Uterus (tissue), 4 donors: Measurements from ENCODE around the gene VAV3. TPM values are rescaled to one million over a fixed set of nuclear protein-coding genes. Genes with fewer than 3 reads are reported as not detected.

ENCODE experiments used
- DNase-seq, 2 donors: peaks; one replicate each; pipeline ENCODE4 v3.0.0-alpha.2; 2019 to 2020
- H3K27ac ChIP-seq, 2 donors: fragments of 200-600 bp; sonication (generic); 1 replicate in 1 of 2; 2 replicates in 1 of 2; pipeline ENCODE4 v1.5.1; 2016 to 2018
- H3K27me3 ChIP-seq, 2 donors: fragments of 200-600 bp; sonication (generic); one replicate each; pipeline ENCODE4 v1.5.1; 2018 to 2019; ENCODE audit warnings: control low read depth in 1 of 2
- H3K36me3 ChIP-seq, 2 donors: fragments of 200-600 bp; sonication (generic); one replicate each; pipeline ENCODE4 v1.5.1; 2019; ENCODE audit warnings: control low read depth in 1 of 2
- H3K4me1 ChIP-seq, 2 donors: fragments of 200-600 bp; sonication (generic); one replicate each; pipeline ENCODE4 v1.5.1; 2018 to 2019; ENCODE audit warnings: control low read depth in 1 of 2
- H3K4me3 ChIP-seq, 2 donors: fragments of 200-600 bp; sonication (generic); 1 replicate in 1 of 2; 2 replicates in 1 of 2; pipeline ENCODE4 v1.5.1; 2018 to 2019; ENCODE audit warnings: mild to moderate bottlenecking in 1 of 2
- H3K9me3 ChIP-seq, 2 donors: fragments of 200-600 bp; sonication (generic); one replicate each; pipeline ENCODE4 v1.5.1; 2019; ENCODE audit warnings: control low read depth in 1 of 2
- CTCF ChIP-seq, 4 experiments: fragments of 200-600 bp in 2 of 4; fragments of 450-650 bp in 2 of 4; sonication (generic) in 2 of 4; IDR thresholded peaks; one replicate each; pipeline ENCODE4 v1.5.1; 2016 to 2019; ENCODE audit warnings: antibody characterized with exemption in 4 of 4, mild to moderate bottlenecking in 2 of 4, moderate library complexity in 1 of 4
- POLR2A ChIP-seq, 2 donors: fragments of 450-650 bp; IDR thresholded peaks; one replicate each; pipeline ENCODE4 v1.6.1; 2016; ENCODE audit warnings: antibody characterized with exemption in 2 of 2, mild to moderate bottlenecking in 1 of 2, moderate library complexity in 1 of 2
- intact Hi-C: fragments of 100-400 bp; cut with DNase I; formaldehyde crosslinking; loops from one replicate; pipeline ENCODE4 v1.15.1; 2023; ENCODE audit warnings: low total_unique reads
- total RNA-seq, 4 donors: library from RNA; depleted of rRNA in 3 of 4; stranded (reverse); fragments of >200 nt in 3 of 4; gene quantifications; one replicate each; pipeline versions ENCODE4 v1.1.0 to v1.2.4, GENCODE V29; 2014 to 2023
- donor health status: DM: yes; HTN: yes; CAD: no.

The VAV3 gene
- total RNA-seq, 4 donors from 2014 or later = 0.88 to 22.5 (median 8.6) TPM

DNA sequence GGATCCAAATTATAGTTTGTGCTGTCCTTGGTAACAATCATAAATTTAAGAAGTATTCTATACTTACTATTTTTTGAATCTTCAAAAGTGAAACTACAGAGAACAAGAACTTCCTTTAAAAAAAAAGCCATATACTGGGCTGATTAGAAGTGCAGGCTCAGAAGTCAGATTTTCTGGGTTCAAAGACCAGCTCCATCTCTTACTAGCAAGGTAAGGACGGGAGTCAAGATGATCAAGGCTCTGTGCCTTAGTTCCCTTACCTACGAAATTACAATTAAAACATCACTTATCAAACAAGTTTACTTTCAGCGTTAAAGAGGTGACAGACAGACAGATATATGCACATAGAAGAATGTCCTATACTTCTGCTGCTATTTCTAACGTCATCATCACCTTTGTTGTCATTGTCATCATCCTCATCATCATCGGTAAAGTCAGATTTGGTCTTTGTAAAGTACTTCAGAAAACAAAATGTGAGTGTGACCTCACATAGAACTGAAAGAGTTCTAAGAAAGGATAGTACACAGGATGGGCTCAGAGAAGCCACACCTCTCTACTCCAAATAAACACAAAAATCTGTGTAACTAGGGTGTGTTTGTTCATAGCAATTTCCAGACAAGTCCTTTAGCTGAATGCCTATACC lies 178.7 kb downstream of the VAV3 start:
- Histone ChIP-seq H3K4me3 (no peak overlapping the region), H3K9me3 (no peaks in the 10 kb centered on the region), H3K27ac (no peak overlapping the region), H3K27me3 (no peaks in the 10 kb centered on the region), H3K4me1 (no peaks in the 10 kb centered on the region), H3K36me3 (no peaks in the 10 kb centered on the region)
- intact Hi-C loops = loop anchor here (10.0 kb wide), 1 partner anchor 338 kb away; no protein-coding TSS in a partner anchor
- DNase-seq = no peak
- no peak for TF ChIP-seq POLR2A (IDR thresholded peaks at IDR 0.05)
- TF ChIP-seq CTCF (IDR thresholded peaks at IDR 0.05) = no peak

GRCh38 chr1:107785496-107786202 lies 179.3 kb downstream of the VAV3 start:
- no peak for DNase-seq
- no peak for TF ChIP-seq POLR2A (IDR thresholded peaks at IDR 0.05)
- TF ChIP-seq CTCF (IDR thresholded peaks at IDR 0.05) = no peak
- Histone ChIP-seq H3K9me3 (no peaks in the 10 kb centered on the region), H3K36me3 (no peaks in the 10 kb centered on the region), H3K4me3 (no peak overlapping the region), H3K27me3 (no peaks in the 10 kb centered on the region), H3K4me1 (no peaks in the 10 kb centered on the region), H3K27ac (no peak overlapping the region)
- intact Hi-C loops = loop anchor here (10.0 kb wide), 1 partner anchor 339 kb away; no protein-coding TSS in a partner anchor

GRCh38 chr1:107782217-107782845 lies 182.6 kb downstream of the VAV3 start:
- no peaks in the 10 kb centered on the region for H3K36me3 ChIP-seq

DNA sequence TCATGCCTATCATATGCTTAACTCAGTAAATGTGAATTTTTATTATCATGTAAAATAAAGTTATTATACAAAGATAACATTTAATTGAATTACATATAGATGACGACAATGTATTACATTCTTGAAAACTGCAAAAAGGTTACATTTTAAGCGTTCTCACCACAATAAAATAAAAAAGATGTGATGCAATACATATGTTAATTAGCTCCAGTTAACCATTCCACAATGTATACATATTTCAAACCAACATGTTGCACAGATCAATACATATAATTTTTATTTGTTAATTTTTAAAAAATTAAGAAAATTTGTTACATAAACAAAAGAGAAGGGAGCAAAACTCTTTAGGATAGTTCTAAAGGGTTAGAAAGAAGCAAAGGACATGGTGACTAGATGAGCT lies 183.7 kb downstream of the VAV3 start:
- Histone ChIP-seq H3K4me3 (no peak overlapping the region), H3K4me1 (no peaks in the 10 kb centered on the region), H3K9me3 (no peaks in the 10 kb centered on the region), H3K27me3 (no peaks in the 10 kb centered on the region), H3K36me3 (no peaks in the 10 kb centered on the region), H3K27ac (no peak overlapping the region)
- DNase-seq = no peak
- intact Hi-C loops = loop anchor here (10.0 kb wide), 1 partner anchor 344 kb away; no protein-coding TSS in a partner anchor
- TF ChIP-seq POLR2A (IDR thresholded peaks at IDR 0.05) (no peak), CTCF (IDR thresholded peaks at IDR 0.05) (no peak)

More at GRCh38 chr1:107782217-107782845, 182.6 kb downstream of the VAV3 start:
- TF ChIP-seq POLR2A (IDR thresholded peaks at IDR 0.05) (no peak), CTCF (IDR thresholded peaks at IDR 0.05) (peak; percentile 48 to 70 (median 57))
- H3K9me3 ChIP-seq = no peaks in the 10 kb centered on the region
- H3K4me1 ChIP-seq = no peaks in the 10 kb centered on the region
- intact Hi-C loops = loop anchor here (10.0 kb wide), 1 partner anchor 342 kb away; no protein-coding TSS in a partner anchor
- H3K27me3 ChIP-seq = no peaks in the 10 kb centered on the region
- H3K4me3 ChIP-seq = no peak overlapping the region
- no peak overlapping the region for H3K27ac ChIP-seq
- DNase-seq = no peak

DNA sequence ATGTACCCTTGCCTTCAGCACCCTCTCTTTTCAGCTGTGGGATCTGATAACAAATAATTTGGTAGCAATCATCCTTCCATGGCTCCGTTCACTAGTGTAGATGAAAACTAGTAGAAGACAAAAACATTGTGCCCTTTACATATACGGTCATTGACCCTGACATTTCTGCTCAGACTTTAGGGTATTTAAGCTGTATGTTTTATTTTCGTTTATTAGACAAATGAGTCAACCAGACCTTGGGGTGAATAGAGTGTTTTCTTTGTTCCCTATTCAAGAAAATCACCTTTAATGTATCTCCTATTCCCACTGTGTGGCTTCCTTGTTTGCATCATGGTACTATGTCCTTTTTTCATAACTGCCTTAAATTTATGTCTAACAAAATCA lies 187.3 kb downstream of the VAV3 start:
- intact Hi-C loops = no loop called here

More for the DNA sequence above, 187.3 kb downstream of the VAV3 start:
- H3K4me1 ChIP-seq = no peaks in the 10 kb centered on the region
- DNase-seq = no peak
- no peaks in the 10 kb centered on the region for H3K36me3 ChIP-seq
- no peaks in the 10 kb centered on the region for H3K27me3 ChIP-seq
- TF ChIP-seq POLR2A (IDR thresholded peaks at IDR 0.05) (no peak), CTCF (IDR thresholded peaks at IDR 0.05) (no peak)
- no peak overlapping the region for H3K4me3 ChIP-seq
- H3K27ac ChIP-seq = no peak overlapping the region
- no peaks in the 10 kb centered on the region for H3K9me3 ChIP-seq
